DMS114 treated with DMSO at 0.1 percent for 48 hours (cell line): ENCODE measurements around the gene CDHR4.
"Not testable (repeated sequence)": the region's sequence is repeated elsewhere in the genome, so short reads cannot be mapped to it uniquely, and the experiment has no call there.

ENCODE experiments used
- DNase-seq: peaks from one replicate; lab custom pipeline; 2025; ENCODE audit not compliant: unreplicated experiment; lab: John Stamatoyannopoulos, UW

The CDHR4 gene

DNA sequence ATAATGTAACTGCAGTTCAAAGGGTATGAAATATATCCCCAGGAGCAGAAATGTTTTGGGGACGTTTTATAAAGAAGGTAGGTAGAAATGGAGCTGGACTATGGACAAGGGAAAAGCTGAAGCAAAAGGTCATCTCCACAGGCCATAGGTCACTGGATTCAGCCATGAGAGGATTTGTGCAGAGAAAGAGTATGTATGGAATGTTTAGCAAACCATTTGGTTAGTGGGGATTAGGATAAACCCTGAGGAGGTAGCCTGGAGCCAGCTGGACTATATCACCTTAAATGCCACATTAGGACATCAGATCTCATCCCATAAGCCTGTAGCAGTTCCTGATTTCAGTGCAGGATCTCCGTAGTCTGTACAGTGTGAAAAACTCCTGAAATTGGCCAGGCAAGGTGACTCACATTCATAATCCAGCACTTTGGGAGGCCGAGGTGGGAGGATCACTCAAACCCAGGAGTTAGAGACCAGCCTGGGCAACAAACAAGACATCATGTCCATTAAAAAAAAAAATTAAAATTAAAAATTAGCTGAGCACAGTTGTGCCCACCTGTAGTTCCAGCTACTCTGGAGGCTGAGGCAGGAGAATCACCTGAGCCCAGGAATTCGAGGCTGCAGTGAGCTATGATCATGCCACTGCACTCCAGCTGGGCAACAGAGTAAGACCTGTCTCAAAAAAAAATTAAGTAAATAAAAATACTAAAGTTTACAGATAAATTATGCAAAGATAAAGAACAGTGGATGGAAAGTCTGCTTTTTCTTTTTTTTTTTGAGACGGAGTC, 18.1 kb downstream of the CDHR4 start:
- no peak for DNase-seq

- DNase-seq: not testable (repeated sequence)
These were observed 18.7 kb downstream of the CDHR4 start for GRCh38 chr3:49780975-49781365.

- no peak for DNase-seq
These were observed 19.3 kb downstream of the CDHR4 start for GRCh38 chr3:49780080-49780974.

DNA sequence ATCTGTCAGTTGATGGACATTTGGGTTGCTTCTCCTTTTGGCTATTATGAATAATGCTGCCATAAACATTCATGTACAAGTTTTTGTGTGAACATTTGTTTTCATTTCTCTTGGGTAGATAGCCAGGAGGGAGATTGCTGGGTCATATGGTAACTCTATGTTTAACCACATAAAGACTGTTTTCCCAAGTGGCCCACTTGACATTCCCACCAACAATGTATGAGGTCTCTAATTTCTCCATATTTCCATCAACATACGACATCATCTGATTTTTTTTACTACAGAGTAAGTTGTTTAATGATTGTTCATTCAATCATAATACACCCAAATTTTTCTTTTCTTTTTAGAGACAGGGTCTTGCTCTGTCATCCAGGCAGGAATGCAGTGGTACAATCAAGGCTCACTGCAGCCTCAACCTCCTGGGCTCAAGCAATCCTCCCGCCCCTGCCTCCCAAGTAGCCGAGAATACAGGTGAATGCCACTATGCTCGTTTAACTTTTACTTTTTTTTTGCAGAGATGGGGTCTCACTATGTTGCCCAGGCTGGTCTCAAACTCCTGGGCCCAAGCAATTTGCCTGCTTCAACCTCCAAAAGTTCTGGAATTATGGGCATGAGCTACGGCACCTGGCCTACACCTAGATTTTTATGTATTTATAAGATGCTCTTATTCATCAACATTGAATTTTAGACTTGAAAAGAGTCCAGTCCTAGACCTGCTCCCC, 20.2 kb downstream of the CDHR4 start:
- DNase-seq: no peak

- DNase-seq: not testable (repeated sequence)
These were observed 23.6 kb downstream of the CDHR4 start for GRCh38 chr3:49776101-49776500.

DNA sequence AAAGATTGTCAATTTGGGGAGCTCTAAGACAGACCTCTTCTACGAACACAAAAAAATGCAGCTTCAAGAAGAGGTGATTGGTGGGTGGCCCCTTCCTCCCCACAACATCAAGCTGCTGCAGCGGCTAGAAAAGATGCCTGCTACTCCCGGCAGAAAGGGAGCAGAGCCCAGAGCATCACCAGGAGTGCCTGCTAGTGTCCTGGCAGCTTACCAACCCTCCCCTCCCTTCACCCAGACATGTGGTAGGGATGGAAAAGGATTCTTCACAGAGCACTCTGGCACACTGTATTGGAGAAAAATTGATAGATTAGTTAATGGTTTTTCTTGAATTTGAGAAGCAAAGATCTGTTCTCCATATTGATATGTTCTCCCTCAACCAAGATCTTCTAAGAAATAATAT, 24.1 kb downstream of the CDHR4 start:
- no peak for DNase-seq

DNA sequence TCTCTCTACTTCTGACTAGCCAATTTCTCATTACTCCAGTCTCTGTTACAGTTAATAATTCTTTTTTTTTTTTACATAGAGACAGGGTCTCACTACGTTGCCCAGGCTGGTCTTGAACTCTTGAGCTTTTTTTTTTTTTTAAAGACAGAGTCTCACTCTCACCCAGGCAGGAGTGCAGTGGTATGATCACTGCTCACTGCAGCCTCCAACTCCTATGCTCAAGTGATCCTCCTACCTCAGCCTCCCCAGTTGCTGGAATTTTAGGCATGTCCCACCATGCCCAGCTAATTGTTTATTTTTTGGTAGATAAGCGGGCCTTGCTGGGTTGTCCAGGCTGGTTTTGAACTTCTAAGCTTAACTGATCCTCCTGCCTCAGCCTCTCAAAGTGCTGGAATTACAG, 27.0 kb downstream of the CDHR4 start:
- no peak for DNase-seq

- no peak for DNase-seq
These were observed 28.2 kb downstream of the CDHR4 start for GRCh38 chr3:49771340-49771938.

DNA sequence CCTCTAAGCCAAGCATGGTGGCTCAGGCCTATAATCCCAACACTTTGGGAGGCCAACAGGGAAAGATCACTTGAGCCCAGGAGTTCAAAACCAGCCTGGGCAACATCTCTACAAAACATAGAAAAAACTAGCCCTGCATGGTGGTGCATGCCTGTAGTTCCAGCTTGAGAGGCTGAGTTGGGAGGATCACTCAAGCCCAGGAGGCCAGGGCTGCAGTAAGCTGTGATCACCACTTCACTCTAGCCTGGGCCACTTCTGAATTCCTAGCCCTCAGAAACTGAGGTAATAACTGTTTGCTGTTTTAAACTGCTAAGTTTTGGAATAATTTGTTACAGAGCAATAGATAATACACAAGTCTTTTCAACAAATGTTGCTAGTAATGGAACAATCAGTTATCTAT, 29.7 kb downstream of the CDHR4 start:
- DNase-seq: no peak

DNA sequence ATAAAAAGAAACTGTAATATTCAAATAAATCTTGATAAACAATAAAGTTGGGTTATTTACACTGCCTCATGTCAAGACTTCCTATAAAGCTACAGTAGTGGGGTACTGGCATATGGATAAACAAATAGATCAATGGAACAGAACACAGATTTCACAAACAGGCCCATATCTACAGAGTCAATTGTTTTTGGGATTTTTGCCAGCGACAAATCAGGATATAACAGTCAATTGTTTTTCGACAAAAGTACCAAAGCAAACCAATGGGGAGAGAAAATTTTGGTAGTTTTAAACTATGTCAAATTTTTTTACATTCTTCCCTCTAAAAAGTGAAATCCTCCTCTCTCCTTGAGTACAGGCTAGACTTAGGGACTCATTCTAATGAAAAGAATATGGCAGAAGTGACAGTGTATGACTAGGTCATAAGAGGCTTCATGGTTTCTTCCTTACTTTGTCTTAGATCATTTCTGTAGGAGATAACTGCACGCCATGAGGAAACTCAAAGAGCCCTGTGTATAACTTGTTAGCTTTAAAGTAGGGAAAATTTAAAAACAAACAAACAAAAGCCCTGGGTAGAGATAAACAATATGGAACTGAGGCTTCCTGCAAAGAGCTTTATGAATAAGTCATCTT, 30.3 kb downstream of the CDHR4 start:
- no peak for DNase-seq

DNA sequence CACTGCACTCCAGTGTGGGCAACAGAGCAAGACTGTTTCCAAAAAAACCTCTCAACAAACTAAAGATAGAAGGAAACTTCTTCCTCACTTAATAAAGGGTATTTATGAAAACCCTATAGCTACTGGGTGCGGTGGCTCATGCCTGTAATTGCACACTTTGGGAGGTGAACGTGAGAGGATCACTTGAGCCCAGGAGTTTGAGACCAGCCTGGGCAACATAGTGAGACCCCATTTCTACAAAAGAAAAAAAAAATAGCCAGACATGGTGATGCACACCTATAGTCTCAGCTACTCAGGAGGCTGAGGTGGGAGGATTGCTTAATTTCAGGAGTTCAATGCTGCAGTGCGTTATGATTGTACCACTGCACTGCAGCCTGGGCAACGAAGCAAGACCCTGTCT, 35.7 kb downstream of the CDHR4 start:
- no peak for DNase-seq

DNA sequence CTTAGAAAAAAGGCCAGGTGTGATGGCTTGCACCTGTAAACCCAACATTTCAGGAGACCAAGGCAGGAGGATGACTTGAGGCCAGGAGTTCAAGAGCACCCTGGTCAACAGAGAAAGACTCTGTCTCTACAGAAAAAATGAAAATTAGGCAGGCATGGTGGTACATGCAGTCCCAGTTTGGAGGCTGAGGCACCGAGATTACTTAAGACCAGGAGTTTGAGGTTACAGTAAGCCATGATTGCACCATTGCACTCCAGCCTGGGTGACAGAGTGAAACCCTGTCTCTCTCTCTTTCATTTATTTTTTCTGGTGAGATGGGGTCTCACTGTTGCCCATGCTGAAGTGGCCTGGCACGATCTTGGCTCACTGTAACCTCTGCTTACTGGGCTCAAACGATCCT, 38.0 kb downstream of the CDHR4 start:
- DNase-seq: no peak

GRCh38 chr3:49759226-49759625, 40.4 kb downstream of the CDHR4 start:
- DNase-seq: no peak

DNA sequence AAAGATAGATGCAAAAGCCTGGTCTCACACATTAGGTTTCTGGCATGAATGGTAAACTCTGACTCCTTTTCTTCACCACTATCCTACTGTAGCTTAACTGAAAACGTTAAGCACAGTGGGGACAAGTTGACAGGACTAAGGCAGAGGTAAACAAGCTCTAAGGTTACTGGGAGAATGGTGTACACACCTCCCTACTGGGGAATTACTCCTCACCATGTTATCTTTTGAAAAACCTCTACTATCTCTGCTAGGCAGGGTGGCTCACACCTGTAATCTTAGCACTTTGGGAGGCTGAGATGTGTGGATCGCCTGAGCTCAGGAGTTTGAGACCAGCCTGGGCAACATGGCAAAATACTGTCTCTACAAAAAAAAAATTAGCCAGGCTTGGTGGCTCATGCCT, 42.5 kb downstream of the CDHR4 start:
- DNase-seq: no peak

- no peak for DNase-seq
These were observed 43.6 kb downstream of the CDHR4 start for GRCh38 chr3:49756036-49756435.

DNA sequence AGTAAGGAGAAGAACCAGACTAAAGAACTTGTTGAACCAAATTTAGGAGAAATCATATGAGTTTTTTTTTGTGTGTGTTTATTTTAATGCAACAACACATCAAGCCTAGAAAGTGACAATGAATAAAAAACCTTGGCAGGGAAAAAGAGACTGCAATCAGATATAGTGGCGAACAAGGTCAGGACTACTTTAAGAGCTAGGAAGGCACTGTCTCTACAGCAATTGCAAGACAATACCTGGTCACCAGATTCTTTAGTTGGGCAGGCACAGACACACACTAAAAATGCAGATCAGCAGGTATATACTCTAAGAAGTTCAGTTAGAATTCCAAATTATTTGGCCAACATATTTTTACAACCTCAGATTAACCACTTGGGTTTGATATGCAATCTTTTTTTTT, 45.1 kb downstream of the CDHR4 start:
- no peak for DNase-seq

DNA sequence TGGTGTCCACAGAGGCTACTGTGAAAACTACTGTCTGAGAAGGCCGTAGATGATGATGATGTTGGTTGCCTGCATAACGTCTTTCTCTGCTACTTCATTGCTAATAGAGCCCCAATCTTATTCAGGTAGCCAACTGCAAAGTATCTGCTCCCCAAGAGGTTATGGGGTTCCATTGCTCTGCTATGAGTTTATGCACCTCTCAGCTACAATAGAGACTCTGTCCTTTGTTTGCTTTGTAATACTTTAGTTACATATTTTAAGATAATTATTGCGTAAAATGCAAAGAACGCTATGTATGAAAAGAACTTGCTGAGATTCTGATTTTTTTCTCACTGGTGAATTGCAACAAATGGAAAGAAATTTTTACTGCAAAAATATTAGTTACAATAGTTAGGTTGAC, 48.2 kb downstream of the CDHR4 start:
- DNase-seq: no peak

DNA sequence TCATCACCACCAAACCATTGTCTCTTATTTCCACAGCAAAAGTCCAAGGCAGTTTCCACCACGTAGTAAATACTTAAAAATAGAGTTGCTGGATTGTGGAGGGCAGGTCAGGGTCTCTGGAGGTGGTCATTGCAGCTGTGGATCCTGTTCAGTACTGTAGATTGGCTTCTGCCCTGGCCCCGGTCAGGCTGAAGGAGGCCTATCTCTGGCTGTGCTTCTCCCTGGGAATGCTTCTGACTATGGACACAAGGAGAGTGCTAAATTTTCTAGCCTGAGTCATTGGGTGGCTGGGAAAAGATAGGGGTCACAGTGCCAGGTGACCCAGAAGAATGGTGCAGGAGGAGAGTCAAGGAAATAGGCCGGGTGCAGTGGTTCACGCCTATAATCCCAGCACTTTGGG, 49.6 kb downstream of the CDHR4 start:
- no peak for DNase-seq

- not testable (repeated sequence) for DNase-seq
These were observed 50.8 kb downstream of the CDHR4 start for GRCh38 chr3:49748874-49749273.

DNA sequence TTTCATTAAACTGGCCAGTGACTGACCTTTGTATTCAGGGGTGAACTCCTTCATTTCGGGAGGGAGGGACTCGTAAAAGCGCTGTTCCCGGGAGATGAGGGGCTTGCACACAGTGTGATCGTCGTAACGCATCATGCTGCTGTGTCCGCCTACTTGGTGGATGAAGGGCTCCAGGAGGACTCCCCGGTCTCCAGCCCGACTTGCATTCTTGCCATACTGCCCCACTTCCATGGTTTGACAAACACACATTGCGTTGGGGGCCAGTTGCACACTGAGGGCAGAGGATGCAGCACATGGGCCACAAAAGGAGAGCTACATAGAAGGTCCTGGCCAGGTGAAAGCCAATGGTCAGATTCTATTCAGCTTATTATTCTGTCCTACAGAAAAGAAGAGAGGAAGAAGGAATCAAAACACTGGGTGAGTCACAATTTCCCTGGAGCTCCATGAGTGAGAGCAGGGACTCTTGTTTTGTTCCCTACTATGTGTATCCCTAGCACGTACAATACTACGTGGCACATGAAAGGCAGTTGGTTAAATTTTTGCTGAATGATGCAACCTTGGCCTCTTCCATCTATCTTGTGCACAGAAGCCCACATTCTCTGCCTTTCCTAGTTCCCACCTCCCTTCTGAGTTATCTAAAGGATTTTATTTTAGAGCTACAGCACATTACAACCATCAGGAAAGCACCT, 51.7 kb downstream of the CDHR4 start:
- DNase-seq: no peak
